PC-3 (cell line): Measurements from ENCODE around the gene NEURL1B. TPM values are rescaled to one million over a fixed set of nuclear protein-coding genes. Genes with fewer than 3 reads are reported as not detected.
"Not testable (repeated sequence)": the region's sequence is repeated elsewhere in the genome, so short reads cannot be mapped to it uniquely, and the experiment has no call there.

Experiments used
- ATAC-seq: fragments of 200-7000 bp; cut with Tn5 transposase; 2 replicates; pipeline ENCODE4 v1.9.1; 2020; ENCODE audit warnings: mild to moderate bottlenecking, moderate library complexity
- BruUV-seq: library from RNA; stranded (reverse); fragments of 400-500 nt; replicated peaks from 2 replicates; lab custom pipeline; 2021; lab: Mats Ljungman, UMichigan
- CTCF ChIA-PET: fragments of 300-600 bp; sonication (Branson Sonifier 250); formaldehyde crosslinking; loops from one replicate; lab custom pipeline; 2022; ENCODE audit warnings: antibody characterized with exemption; lab: Charles Lee
- POLR2A ChIA-PET: fragments of 300-600 bp; sonication (Branson Sonifier 250); formaldehyde crosslinking; loops from one replicate; lab custom pipeline; 2022; ENCODE audit warnings: antibody characterized with exemption; ENCODE audit not compliant: unreplicated experiment; lab: Charles Lee
- DNase-seq: peaks from one replicate; pipeline ENCODE4 v3.0.0-alpha.2; 2015
- H2AFZ ChIP-seq: fragments of 300-600 bp; sonication (generic); 2 replicates; pipeline ENCODE4 v1.6.0; 2016; ENCODE audit warnings: antibody characterized with exemption, low read length
- H3F3A ChIP-seq: fragments of 300-600 bp; sonication (generic); one replicate; pipeline ENCODE4 v1.6.0; 2017; ENCODE audit warnings: antibody characterized with exemption, low read length, control low read depth, mild to moderate bottlenecking; ENCODE audit not compliant: unreplicated experiment
- H3K27ac ChIP-seq: fragments of 300-600 bp; sonication (generic); 2 replicates; pipeline ENCODE4 v1.5.1; 2016; ENCODE audit warnings: mild to moderate bottlenecking, low read length
- H3K27me3 ChIP-seq: fragments of 300-600 bp; sonication (generic); 2 replicates; pipeline ENCODE4 v1.6.1; 2016; ENCODE audit warnings: low read length, mixed read lengths
- H3K36me3 ChIP-seq: fragments of 300-600 bp; sonication (generic); 2 replicates; pipeline ENCODE4 v1.6.1; 2016; ENCODE audit warnings: low read depth, mixed run types, low read length, mixed read lengths
- H3K4me1 ChIP-seq: fragments of 300-600 bp; sonication (generic); 2 replicates; pipeline ENCODE4 v1.5.1; 2016; ENCODE audit warnings: low read length; ENCODE audit not compliant: insufficient read depth
- H3K4me2 ChIP-seq: fragments of 300-600 bp; sonication (generic); 2 replicates; pipeline ENCODE4 v1.6.0; 2016; ENCODE audit warnings: low read length
- H3K4me3 ChIP-seq: fragments of 300-600 bp; sonication (generic); 2 replicates; pipeline ENCODE4 v1.5.1; 2016; ENCODE audit warnings: mild to moderate bottlenecking, low read length, mixed read lengths
- H3K79me2 ChIP-seq: fragments of 300-600 bp; sonication (generic); 2 replicates; pipeline ENCODE4 v1.6.1; 2017; ENCODE audit warnings: low read length, mixed read lengths
- H3K9ac ChIP-seq: fragments of 300-600 bp; sonication (generic); 2 replicates; pipeline ENCODE4 v1.6.0; 2016; ENCODE audit warnings: mild to moderate bottlenecking, low read length
- H3K9me2 ChIP-seq: fragments of 300-600 bp; sonication (generic); replicated peaks from 2 replicates; pipeline ENCODE4 v1.6.1; 2016; ENCODE audit warnings: mixed run types, low read length, mixed read lengths
- H3K9me3 ChIP-seq: fragments of 300-600 bp; sonication (generic); 2 replicates; pipeline ENCODE4 v1.6.1; 2016; ENCODE audit warnings: low read length, mixed read lengths
- H4K20me1 ChIP-seq: fragments of 300-600 bp; sonication (generic); 2 replicates; pipeline ENCODE4 v1.6.1; 2016; ENCODE audit warnings: low read length, mixed read lengths
- CTCF ChIP-seq: fragments of 300-600 bp; sonication (generic); conservative IDR thresholded peaks from 2 replicates; pipeline ENCODE4 v1.5.1; 2017; ENCODE audit warnings: antibody characterized with exemption, low read depth, mild to moderate bottlenecking, low read length
- EZH2 ChIP-seq: fragments of 300-600 bp; sonication (generic); IDR thresholded peaks from one replicate; pipeline ENCODE4 v1.6.1; 2017; ENCODE audit warnings: antibody characterized with exemption, mild to moderate bottlenecking, low read length; ENCODE audit not compliant: unreplicated experiment
- EZH2phosphoT487 ChIP-seq: fragments of 300-600 bp; sonication (generic); IDR thresholded peaks from 2 replicates; pipeline ENCODE4 v1.6.1; 2018; ENCODE audit warnings: mild to moderate bottlenecking, antibody characterized with exemption, low read length, borderline replicate concordance
- intact Hi-C: fragments of 100-400 bp; cut with micrococcal nuclease; formaldehyde crosslinking; loops from 2 replicates; pipeline ENCODE4 v1.9.0; 2023
- total RNA-seq: library from RNA; depleted of rRNA; stranded (reverse); fragments of >200 nt; gene quantifications from 2 replicates; pipeline ENCODE4 v1.2.3, GENCODE V29; 2014

Gene NEURL1B
- total RNA-seq, 1 experiment from 2014 or later: 0.95 TPM

GRCh38 chr5:172647352-172648012 lies 6.4 kb downstream of the NEURL1B start:
- POLR2A ChIA-PET: no interaction called here
- DNase-seq: no peak
- CTCF ChIA-PET: no interaction called here
- no peak overlapping the region for H3K27ac ChIP-seq
- H3K4me1 ChIP-seq: peaks cover 7% of the 10 kb centered on the region; the same call in 1 of the 2 replicates
- H3K9me3 ChIP-seq: no peaks in the 10 kb centered on the region
- no peak for ATAC-seq
- H2AFZ ChIP-seq: no peak overlapping the region
- BruUV-seq: no TSS peak
- no peak overlapping the region for H3K9ac ChIP-seq
- no peaks in the 10 kb centered on the region for H3K36me3 ChIP-seq
- H3K4me3 ChIP-seq: no peak overlapping the region
- H3K9me2 ChIP-seq: no peaks in the 10 kb centered on the region
- intact Hi-C loops: no loop called here
- H3K27me3 ChIP-seq: no peaks in the 10 kb centered on the region
- no peak for TF ChIP-seq EZH2phosphoT487
- no peak for TF ChIP-seq EZH2
- TF ChIP-seq CTCF: no peak
- 0 out of 2 replicates have a peak, but pooled peaks cover 7% of the 10 kb centered on the region for H4K20me1 ChIP-seq
- H3F3A ChIP-seq: no peaks in the 10 kb centered on the region
- no peaks in the 10 kb centered on the region for H3K79me2 ChIP-seq
- no peak overlapping the region for H3K4me2 ChIP-seq

- CTCF ChIA-PET: no interaction called here
- ATAC-seq (no peak), DNase-seq (no peak)
- H3F3A ChIP-seq: no peaks in the 10 kb centered on the region
- no peak overlapping the region for H3K4me3 ChIP-seq
- H3K4me2 ChIP-seq: no peak overlapping the region
- POLR2A ChIA-PET: no interaction called here
- no peaks in the 10 kb centered on the region for H3K79me2 ChIP-seq
- no peaks in the 10 kb centered on the region for H3K9me2 ChIP-seq
- no peaks in the 10 kb centered on the region for H3K9me3 ChIP-seq
- no peaks in the 10 kb centered on the region for H3K36me3 ChIP-seq
- BruUV-seq: no TSS peak
- peaks cover 7% of the 10 kb centered on the region; the same call in 1 of the 2 replicates for H3K4me1 ChIP-seq
- H2AFZ ChIP-seq: no peak overlapping the region
- TF ChIP-seq CTCF: no peak
- no peak for TF ChIP-seq EZH2phosphoT487
- no peak for TF ChIP-seq EZH2
- 0 out of 2 replicates have a peak, but pooled peaks cover 7% of the 10 kb centered on the region for H4K20me1 ChIP-seq
- H3K27me3 ChIP-seq: no peaks in the 10 kb centered on the region
- intact Hi-C loops: no loop called here
- no peak overlapping the region for H3K27ac ChIP-seq
- H3K9ac ChIP-seq: no peak overlapping the region
Measured at GRCh38 chr5:172648013-172648381, 6.9 kb downstream of the NEURL1B start.

GRCh38 chr5:172648755-172649154 lies 7.7 kb downstream of the NEURL1B start:
- Histone ChIP-seq H4K20me1 (0 out of 2 replicates have a peak, but pooled peaks cover 7% of the 10 kb centered on the region), H3K9me3 (no peaks in the 10 kb centered on the region), H3K9ac (no peak overlapping the region), H3K79me2 (no peaks in the 10 kb centered on the region), H3K4me3 (no peak overlapping the region), H3K4me2 (no peak overlapping the region), H3K27ac (no peak overlapping the region), H3K27me3 (no peaks in the 10 kb centered on the region), H2AFZ (no peak overlapping the region), H3K9me2 (no peaks in the 10 kb centered on the region), H3K36me3 (no peaks in the 10 kb centered on the region), H3F3A (no peaks in the 10 kb centered on the region), H3K4me1 (peaks cover 7% of the 10 kb centered on the region; the same call in 1 of the 2 replicates)
- ATAC-seq: no peak
- intact Hi-C loops: no loop called here
- CTCF ChIA-PET: no interaction called here
- TF ChIP-seq CTCF: no peak
- POLR2A ChIA-PET: no interaction called here
- BruUV-seq: no TSS peak
- DNase-seq: no peak

- H3K27ac ChIP-seq, H3K36me3 ChIP-seq, H3K4me2 ChIP-seq, ATAC-seq, H3K9ac ChIP-seq, intact Hi-C loops, H4K20me1 ChIP-seq, H3F3A ChIP-seq, H3K4me1 ChIP-seq, H3K4me3 ChIP-seq, H2AFZ ChIP-seq, CTCF ChIA-PET, BruUV-seq, H3K79me2 ChIP-seq, H3K9me3 ChIP-seq, H3K9me2 ChIP-seq, H3K27me3 ChIP-seq, DNase-seq: not testable (repeated sequence)
- POLR2A ChIA-PET: interaction anchor here (0.6 kb wide), 1 partner anchor 55 kb away, joined by 4 read pairs; no protein-coding TSS in a partner anchor
Measured at GRCh38 chr5:172656496-172656895, 15.4 kb downstream of the NEURL1B start.
